Raji (cell line): ENCODE results near the gene PSKH1.
A peak's percentile ranks its signal among the peaks of the same experiment; 100 is the strongest.

Source experiments
- POLR2A ChIP-seq: IDR thresholded peaks from 2 replicates; pipeline ENCODE4 v1.6.1; 2011; ENCODE audit warnings: low read depth, low read length, control low read depth; ENCODE audit not compliant: insufficient read depth

PSKH1 gene

DNA sequence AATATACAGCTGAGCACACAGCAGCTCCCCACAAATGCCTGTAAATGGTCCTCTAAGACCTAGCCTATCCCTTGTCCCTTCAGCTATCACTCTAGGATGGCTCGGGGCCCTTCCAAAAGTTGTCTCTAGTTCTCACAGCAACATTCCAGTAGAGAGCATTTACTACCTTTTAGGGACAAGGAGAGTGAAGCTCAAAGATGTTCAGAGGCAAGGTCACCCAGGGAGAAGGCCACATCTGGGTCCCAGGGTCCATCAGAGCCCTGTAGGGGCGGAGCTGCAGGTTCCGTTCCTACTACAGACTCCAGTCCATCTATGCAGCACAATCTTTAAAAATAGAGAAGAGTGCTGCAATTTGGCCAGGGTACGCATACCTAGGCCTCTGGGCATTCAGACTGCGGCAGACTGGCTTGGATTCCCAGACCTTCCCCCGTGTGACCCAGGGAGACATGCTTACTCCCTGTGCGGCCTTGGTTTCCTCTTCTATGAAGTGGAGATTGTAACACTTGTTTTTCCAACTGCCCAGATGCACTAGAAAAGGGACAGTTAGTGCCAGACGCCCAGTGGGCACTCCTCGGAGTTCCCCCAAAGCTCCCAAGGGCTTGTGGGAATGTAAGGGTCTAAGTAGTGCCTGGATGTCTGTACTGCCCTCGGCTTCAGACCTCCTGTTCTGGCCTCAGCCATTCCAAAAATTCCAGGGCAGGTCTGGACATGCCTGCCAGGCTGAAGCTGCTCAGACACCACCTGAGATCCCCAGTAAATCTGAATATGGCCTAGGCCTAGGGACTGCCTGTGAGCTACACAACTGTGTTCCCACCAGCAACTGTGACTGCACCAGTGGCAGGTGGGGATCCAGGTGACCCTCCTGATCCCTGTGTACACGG lies 72.9 kb downstream of the PSKH1 start:
- no peak for TF ChIP-seq POLR2A

DNA sequence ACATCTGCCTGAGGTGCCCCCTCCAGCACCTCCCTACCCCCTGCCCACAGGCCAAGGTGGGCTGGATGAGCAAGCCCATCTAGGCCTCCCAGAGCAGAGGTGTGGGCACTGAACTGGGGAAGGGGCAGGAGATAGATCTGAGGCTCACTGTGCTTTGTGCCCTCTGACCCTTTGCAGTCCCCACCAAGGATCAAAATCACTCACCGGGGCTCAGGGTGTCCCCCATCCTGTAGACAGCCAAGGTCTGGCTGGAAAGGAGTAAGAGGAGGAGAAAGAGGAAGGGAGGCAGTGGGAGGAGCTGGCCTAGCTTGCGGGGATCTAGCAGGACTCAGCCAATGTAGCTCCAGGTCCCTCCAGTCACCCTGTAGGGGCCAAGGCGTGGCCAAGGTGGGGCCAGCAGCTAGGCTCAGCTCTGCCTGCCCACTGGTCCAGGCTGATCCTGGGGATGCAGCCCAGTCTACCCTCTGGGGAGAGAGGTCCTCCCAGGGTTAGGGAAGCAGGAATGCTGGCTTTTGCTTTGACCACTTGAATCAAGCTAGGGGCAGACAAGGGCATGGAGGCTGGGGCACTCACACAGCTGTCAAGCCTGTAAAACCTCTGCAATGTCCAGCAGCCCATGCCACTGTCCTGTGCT lies 73.6 kb downstream of the PSKH1 start:
- no peak for TF ChIP-seq POLR2A

DNA sequence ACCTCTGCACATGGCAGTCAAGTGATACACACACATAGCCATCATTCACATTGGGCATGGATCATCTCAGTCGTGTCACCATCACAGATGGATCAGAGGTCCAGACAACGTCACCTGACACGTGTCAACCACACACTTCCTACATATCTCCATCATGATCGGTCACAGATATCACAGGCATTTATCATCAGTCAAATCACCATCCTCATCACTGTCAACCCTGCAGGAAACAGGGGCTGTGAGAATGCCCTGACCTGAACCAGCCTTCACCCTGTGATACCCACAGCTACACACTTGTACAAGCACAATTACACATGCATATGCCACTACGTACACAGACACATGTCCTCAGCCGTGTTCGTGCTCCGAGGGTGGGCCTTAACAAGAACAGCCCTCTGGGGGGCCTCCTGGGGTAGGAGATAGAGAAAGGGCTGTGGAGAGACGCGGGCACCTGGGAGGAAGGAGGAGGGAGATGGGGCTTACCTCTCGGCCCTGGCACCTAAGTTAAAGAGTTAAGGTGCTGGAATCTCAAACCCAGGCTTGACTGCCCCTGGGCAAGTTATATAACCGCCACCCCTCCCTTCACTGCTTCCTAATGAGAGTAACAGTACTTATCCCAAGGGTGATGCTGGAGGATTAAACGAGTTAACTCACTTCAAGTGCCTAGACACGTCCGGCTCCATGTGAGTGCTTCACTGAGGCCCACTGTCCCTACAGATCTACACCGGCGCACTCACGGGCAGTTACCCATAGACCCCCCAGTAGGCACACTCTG lies 74.3 kb downstream of the PSKH1 start:
- no peak for TF ChIP-seq POLR2A

DNA sequence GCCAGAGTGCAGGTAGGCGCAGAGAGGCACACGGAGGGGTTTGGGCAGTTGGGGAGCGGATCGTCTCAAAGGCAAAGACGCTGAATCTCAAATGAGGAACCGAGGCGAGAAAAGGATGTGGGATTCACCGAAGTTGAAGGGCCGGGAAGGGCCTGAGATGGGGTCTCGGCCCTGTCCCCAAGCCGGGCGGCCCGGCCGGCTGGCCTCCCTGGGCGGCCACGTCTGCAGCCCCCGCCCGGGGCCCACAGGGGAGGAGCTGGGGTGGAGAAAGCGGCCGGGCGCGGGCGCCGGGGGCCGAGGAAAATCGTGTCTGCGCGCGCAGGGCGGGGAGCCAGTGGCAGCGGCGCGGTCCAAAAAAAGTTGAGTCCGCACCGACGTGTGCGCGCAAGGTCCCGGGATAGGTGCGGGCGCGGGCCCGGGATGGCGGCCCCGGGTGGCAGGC lies 74.9 kb downstream of the PSKH1 start:
- no peak for TF ChIP-seq POLR2A

DNA sequence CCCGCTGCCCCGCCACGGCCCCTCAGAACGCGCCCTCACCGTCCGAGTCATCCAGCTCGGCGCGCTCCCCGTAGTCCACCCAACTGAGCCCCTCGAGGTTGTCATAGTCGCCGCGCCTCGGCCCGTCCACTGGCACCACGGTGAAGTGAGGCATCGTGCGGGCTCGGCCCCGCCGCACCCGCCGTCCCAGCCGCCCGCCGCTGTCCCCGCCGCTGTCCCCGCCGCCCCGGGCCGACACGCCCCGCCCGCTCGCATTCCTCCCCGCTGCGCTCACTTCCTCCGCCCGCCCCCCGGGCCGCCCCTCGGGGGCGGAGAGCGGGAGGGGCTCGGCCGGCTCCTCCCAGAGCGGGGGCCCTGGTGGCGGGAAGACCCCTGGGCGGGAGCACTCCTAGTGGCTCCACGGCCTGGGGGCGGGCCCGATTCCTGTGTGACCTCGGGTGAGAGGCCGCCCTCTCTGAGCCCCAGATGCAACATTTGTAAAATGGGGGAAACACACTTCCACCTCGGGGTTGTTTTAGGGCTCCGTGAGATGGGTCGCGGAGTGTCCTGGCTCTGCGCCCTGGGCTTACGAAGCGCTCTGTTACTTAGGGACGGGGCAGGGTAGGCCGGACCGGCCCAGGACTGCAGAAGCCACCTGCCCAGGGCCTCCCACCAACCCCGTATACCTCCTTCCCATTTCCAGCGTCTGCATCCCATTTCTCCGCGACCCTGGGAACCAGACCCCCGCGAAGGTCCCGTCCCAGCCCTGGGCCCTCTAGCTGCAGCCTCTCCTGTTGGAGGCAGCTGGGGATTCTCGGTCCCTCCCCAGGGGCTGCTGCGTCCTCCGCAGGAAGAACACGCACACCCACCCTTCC lies 75.6 kb downstream of the PSKH1 start, which contains the start of gene SLC12A4:
Gene SLC12A4 (minus strand): TSS at position 238 of the 854 bp plus-strand sequence. CDS start 84 bp downstream, at position 154.
- TF ChIP-seq POLR2A, result peak; percentile 51

DNA sequence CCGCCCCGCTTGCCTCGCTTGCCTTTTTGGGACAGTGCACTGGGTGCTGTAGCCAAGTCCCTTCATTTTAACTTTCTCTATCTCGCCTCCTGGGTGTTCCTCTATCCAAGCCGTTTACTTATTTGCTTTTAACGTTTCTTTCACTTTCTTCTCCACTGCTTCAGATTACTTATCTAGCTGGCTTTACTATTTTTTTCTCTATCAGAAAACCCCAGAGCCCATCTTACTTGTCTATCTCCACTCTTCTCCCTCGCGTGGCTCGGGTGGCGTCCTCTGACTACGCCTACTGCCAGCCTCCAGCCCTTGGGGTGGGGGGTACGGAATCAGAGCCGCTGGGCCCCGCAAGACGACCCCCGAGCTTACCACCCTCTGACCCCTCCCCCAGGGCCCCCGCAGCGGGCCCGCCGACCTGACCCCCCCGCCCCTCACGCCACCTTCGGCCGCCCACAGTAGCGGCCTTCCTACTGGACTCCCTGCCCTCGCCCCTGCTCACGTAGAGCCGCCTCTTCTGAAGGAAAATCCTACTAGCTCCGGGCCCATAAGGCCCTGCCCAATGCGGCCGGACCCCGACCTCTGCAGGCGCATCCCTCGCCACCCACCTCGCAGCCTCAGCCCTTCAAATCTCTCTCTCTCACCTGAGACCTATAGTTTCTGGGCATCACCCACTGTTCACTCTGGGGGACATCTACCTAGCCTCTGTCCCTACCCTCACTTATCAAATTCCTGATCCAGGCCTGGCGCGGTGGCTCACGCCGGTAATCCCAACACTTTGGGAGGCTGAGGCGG lies 76.4 kb downstream of the PSKH1 start:
- no peak for TF ChIP-seq POLR2A

DNA sequence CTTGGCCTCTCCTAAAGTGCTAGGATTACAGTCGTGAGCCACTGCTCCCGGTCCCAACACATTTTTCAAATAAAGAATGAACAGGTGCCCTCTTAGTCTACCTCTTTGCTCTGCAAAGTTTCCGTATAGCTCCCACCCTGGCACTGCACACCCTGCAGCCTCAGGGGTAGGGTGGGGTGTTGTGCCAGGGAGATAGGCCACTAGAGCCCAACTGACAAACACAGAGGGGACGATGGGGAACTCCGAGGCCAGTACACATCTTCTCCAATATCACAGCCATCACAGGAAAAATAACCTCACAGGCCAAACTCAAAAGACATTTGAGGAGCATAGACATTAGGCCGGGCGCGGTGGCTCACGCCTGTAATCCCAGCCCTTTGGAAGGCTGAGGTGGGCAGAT lies 78.1 kb downstream of the PSKH1 start:
- no peak for TF ChIP-seq POLR2A

DNA sequence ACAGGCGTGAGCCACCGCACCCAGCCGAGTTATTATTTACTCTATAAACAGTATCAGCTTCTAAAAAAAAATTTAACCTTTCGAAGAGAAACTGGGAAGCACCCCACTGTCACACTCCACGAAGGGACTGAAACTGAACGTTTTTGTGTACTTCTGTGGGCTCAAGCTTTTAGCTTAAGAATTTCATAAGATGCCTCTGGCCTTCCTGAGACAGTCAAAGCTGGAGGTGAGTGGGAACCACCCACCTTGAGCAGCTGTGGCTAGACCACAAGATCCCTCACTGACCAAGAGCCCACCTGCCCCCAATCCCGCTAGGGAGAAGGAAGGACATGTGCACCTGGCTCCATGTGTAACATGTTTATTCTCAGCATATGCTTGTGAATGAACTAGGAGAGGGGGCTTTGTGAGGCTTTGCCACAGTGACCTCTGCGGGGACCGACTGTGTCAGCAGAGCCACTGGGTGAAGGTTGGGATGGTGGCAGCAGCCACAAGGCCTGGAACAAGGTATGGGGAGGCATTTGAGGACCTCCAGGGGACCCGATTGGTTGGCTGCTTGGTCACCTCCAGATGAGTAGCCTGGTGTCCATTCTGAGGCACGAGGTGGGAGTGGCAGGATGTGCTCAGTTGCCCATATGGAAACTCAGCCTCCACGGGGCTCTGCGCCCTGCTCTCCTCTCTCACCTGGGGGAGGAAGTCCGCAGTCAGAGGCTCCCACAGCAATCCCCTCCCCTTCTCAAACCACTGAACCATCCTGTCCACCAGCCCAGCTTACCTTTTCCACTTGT lies 82.5 kb downstream of the PSKH1 start:
- TF ChIP-seq POLR2A, result no peak

DNA sequence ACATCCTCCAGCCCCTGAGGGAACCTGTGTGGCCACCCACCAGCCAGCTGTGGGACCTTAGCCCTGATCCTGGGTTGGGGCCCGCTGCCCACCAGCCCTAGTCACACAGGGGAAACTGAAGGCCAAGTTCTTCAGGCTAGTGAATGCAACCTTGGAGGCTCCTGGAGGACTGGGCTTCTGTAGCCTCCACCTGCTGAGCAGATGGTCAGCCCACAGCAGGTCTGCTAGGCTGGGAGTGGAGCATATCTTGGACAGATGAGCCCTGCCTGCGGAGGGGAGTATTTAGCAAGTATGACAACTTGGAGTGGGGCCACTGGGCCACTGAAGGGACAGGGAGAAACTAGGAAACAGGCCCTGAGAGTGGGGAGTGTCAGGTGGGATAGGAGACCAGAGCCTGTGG lies 83.2 kb downstream of the PSKH1 start:
- TF ChIP-seq POLR2A, result no peak

DNA sequence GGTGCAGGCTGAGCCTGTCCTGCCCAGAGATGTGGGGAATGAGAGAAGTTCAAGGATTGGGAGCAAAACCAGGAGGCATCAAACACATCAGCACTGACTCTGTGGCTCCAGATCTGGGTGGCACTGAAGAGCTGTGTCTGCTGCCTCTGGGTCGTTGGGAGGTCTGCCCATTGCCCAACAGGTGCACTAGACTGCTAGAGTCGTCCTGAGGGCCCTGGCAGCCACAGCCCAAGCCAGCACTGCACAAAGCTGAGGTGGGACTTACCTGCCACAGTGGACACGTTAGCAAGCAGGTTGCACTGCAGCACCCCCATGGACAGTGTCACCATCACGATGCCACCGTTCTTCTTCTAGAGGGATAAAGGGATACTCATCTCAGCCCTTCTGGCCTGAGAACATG lies 84.0 kb downstream of the PSKH1 start:
- TF ChIP-seq POLR2A, result no peak

DNA sequence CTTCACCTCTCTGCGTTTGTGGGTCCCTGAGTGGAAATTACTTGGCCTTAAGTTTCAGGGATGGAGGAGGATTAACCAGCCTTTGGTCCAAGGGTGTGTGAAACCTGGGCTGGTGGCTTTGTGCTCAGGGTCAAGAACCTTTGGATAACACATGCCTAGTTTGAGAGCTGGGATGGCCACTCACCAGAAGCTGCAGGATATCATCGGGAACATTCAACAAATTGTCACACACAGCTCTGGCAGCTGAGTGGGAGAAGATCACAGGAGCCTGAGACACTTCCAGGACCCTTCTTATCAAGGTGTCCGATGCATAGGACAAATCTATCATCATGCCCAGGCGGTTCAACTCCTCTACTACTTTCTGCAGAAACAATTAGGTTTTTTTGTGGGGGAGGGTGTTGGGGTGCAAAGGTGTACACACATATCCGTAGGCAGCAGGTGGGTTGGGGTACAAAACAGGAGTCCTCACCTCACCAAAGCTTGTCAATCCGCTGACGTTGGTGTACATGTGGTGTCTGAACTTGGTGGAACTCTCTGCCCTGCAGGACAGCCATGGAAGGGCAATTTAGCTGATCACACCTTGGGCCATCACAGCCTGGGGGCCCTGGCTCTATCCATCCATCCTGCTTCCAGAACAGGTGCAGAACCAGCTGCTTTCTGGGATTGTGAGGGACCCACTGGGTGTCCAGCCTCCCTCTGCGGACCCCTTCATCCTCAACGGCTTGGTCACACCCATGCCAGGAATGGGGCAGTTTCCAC lies 84.6 kb downstream of the PSKH1 start:
- no peak for TF ChIP-seq POLR2A
